Measurements from ENCODE around the gene HSPA1L. TPM values are rescaled to one million over a fixed set of nuclear protein-coding genes. Genes with fewer than 3 reads are reported as not detected.

The HSPA1L gene
- total RNA-seq, 1 donor from 2014 or later = 1.2 TPM

DNA sequence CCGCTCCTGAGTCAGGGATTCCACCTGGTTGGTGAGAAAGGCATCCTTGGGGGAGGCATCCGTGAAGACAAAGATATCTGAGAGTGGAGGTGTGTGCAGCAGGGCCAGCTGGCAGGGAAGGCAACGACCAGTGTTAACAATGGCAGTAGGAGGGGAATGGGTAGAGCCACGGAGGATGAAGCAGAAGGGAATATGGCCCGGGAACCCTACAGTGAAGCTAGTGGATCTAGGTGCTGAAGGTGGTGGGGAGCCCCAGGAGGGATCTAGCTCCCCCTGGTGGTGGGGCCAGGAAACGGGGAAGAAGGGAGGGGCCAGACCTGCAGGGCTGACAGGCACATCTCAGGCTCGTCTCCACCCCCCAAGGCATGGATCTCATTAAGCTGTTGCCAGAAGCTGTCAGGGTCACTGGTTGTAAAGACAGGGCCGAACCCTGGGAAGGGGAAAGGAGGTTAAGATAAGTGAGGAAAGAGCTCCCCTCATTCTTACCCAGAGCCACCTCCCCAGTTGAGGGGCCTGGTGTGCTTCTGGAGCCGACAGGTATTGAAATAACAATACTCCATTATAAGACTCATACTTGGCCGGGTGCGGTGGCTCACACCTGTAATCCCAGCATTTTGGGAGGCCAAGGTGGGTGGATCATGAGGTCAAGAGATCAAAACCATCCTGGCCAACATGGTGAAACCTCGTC, 45.3 kb downstream of the HSPA1L start:
- Mint-ChIP-seq H3K27me3 (no peaks in the 10 kb centered on the region), H3K27ac (no peak overlapping the region), H3K9me3 (no peaks in the 10 kb centered on the region), H3K4me1 (peaks cover 16% of the 10 kb centered on the region), H3K36me3 (ENCODE audit: low read depth) (no peaks in the 10 kb centered on the region), H3K4me3 (no peak overlapping the region)
- POLR2A ChIA-PET = interaction anchor here (0.6 to 2.0 kb wide), 15 partner anchors 18 to 109 kb away, joined by 3 to 20 read pairs (median 5); partner anchors contain the start of genes ABHD16A, CLIC1, DDAH2 and HSPA1A
- intact Hi-C loops (cut with micrococcal nuclease) = loop anchor here (1.0 kb wide), 3 partner anchors 41 to 90 kb away; partner anchors contain the start of gene DDAH2
- DNase-seq (peak; percentile 76), ATAC-seq (ENCODE audit: low read depth) (peak; percentile 98)
- TF ChIP-seq, protein P1, sequence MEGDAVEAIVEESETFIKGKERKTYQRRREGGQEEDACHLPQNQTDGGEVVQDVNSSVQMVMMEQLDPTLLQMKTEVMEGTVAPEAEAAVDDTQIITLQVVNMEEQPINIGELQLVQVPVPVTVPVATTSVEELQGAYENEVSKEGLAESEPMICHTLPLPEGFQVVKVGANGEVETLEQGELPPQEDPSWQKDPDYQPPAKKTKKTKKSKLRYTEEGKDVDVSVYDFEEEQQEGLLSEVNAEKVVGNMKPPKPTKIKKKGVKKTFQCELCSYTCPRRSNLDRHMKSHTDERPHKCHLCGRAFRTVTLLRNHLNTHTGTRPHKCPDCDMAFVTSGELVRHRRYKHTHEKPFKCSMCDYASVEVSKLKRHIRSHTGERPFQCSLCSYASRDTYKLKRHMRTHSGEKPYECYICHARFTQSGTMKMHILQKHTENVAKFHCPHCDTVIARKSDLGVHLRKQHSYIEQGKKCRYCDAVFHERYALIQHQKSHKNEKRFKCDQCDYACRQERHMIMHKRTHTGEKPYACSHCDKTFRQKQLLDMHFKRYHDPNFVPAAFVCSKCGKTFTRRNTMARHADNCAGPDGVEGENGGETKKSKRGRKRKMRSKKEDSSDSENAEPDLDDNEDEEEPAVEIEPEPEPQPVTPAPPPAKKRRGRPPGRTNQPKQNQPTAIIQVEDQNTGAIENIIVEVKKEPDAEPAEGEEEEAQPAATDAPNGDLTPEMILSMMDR (IDR thresholded peaks at IDR 0.05) = no peak
- CTCF ChIA-PET = interaction anchor here (0.5 to 2.7 kb wide), 21 partner anchors 8 to 219 kb away, joined by 3 to 49 read pairs (median 4); partner anchors contain the start of genes BAG6, CLIC1, DDAH2 and LY6G5C

DNA sequence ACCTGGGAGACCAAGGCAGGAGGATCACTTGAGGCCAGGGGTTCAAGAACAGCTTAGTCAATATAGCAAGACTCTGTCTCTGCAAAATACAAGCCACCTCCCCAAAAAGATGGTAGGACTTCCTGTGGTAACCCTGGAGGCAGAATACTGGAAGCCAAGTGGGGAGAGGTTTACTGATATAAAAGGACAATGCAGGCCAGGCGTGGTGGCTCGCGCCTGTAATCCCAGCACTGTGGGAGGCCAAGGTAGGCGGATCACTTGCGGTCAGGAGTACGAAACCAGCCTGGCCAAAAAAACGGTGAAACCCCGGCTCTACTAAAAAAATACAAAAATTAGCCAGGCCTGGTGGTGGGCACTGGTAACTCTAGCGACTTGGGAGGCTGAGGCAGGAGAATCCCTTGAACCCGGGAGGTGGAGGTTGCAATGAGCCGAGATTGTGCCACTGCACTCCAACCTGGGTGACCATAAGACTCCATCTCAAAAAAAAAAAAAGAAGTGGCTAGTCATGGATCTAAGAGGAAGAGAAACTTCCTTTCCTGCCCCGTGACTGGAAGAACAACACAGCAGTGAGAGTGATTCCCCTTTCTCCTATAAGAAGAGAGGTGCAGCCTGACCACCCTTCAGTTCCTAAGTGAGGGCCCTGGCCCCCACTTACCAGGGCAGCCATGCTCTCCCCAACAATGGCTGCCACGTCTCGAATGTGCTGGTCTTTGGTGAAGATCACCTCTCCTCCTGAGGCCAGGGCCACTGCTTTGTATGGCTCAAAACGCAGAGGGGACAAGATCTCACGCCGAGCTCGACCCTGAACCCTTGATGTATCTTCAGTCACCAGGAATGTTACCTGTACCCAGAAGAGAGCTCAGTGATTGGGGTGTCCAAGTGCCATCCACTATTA, 46.5 kb downstream of the HSPA1L start:
- Mint-ChIP-seq H3K4me1 (peaks cover 16% of the 10 kb centered on the region), H3K9me3 (no peaks in the 10 kb centered on the region), H3K27me3 (no peaks in the 10 kb centered on the region), H3K4me3 (no peak overlapping the region), H3K36me3 (ENCODE audit: low read depth) (peaks cover 5% of the 10 kb centered on the region), H3K27ac (no peak overlapping the region)
- DNase-seq = no peak
- CTCF ChIA-PET = interaction anchor here (0.6 to 2.7 kb wide), 10 partner anchors 17 to 217 kb away, joined by 3 to 49 read pairs (median 5); partner anchors contain the start of genes DDAH2, LY6G5C, MPIG6B and MSH5
- no peak for ATAC-seq (ENCODE audit: low read depth)
- intact Hi-C loops (cut with micrococcal nuclease) = loop anchor here (1.0 kb wide), 1 partner anchor 39 kb away; the partner anchor contains the start of gene DDAH2
- POLR2A ChIA-PET = interaction anchor here (0.6 to 1.8 kb wide), 4 partner anchors 31 to 62 kb away, joined by 6 to 20 read pairs (median 10); partner anchors contain the start of genes CLIC1 and DDAH2
- TF ChIP-seq, protein P1 (IDR thresholded peaks at IDR 0.05) = no peak

DNA sequence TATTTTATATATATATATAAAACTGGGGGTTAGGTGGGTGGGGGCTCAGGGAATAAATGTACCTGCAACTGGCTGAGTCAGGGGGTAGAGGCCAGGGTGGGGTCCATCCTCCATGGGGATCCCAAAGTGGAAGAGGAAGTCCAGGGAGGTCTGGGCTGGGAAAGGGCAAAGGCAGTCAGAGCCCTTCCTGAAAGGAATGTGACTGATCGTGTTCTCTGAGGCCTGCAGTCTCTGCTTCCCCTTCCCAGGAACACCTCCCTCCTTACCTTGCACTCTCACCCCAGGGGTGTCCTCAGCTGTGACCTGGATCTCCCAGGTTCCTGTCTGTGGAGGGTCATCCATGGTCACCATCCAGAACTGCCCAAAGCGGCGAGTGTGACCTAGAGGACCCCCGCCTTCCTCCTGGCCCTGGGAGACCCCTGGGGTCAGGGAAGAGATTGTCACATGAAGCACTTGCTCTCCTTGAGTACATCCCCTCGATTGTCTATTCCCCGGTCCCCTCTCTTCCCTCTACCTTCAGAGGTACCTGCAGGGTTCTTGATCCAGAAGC, 47.9 kb downstream of the HSPA1L start:
- Mint-ChIP-seq H3K9me3 (no peaks in the 10 kb centered on the region), H3K27me3 (no peaks in the 10 kb centered on the region), H3K4me3 (no peak overlapping the region), H3K36me3 (ENCODE audit: low read depth) (peaks cover 13% of the 10 kb centered on the region), H3K4me1 (peaks cover 9% of the 10 kb centered on the region), H3K27ac (no peak overlapping the region)
- TF ChIP-seq, protein P1 (IDR thresholded peaks at IDR 0.05) = no peak
- ChIA-PET POLR2A (interaction anchor here (0.7 kb wide), 1 partner anchor 78 kb away, joined by 6 read pairs; no protein-coding TSS in a partner anchor), CTCF (no interaction called here)
- intact Hi-C loops (cut with micrococcal nuclease) = no loop called here
- ATAC-seq (ENCODE audit: low read depth) (no peak), DNase-seq (no peak)

DNA sequence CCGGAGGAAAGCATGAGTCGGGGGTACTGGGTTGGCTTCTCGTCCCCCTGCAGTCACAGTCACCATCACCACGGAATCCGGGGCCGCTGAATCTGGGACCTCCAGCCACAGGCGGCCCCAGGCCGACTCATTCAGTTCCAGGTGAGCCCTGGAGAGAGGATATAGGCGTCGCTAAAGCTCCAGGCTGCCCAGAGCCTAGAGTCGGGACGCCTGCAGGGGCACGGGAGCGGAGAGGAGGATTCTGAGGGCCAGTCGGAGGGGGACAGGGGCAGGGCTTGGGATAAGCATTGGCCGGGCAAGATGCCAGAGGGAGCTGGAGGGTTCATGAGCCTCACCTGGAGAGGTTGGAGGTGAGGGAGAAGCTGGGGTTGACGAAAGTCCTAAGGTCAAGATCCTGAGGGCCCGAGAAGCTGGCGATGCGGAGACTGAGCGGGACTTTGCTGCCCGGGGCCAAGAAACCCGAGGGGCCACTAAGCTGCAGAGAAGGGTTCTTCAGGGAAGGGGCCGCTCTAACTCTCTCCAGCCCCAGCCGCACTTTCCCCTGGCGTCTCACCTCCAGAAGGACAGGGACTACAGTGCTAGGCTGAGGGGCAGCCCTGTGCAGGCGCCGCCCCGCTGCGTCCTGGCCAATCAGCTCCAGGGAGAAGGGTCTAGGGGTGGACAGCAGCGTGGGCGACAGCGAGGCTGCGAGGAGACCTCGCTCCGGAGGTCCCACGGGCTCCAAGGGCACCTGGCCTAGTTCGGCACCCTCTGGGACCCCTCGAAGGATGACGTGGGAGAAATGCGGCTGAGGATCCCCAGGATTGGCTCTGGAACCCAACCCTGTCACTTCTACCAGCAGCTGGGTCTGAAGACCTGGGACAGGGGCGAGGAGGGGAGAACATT, 48.9 kb downstream of the HSPA1L start:
- no peaks in the 10 kb centered on the region for H3K27me3 Mint-ChIP-seq
- H3K27ac Mint-ChIP-seq = no peak overlapping the region
- peaks cover 20% of the 10 kb centered on the region for H3K36me3 Mint-ChIP-seq (ENCODE audit: low read depth)
- ChIA-PET CTCF (no interaction called here), POLR2A (no interaction called here)
- ATAC-seq (ENCODE audit: low read depth) = no peak
- H3K4me1 Mint-ChIP-seq = peaks cover 6% of the 10 kb centered on the region
- intact Hi-C loops (cut with micrococcal nuclease) = no loop called here
- H3K4me3 Mint-ChIP-seq = no peak overlapping the region
- TF ChIP-seq, protein P1 (IDR thresholded peaks at IDR 0.05) = no peak
- H3K9me3 Mint-ChIP-seq = no peaks in the 10 kb centered on the region
- DNase-seq = no peak

Data from activated B cell treated with CpG ODN at 0.5 μM for 24 hours (primary cell).